Measurements from ENCODE around the gene C20orf96. TPM values are rescaled to one million over a fixed set of nuclear protein-coding genes. Genes with fewer than 3 reads are reported as not detected.
"Not testable (repeated sequence)": the region's sequence is repeated elsewhere in the genome, so short reads cannot be mapped to it uniquely, and the experiment has no call there.

C20orf96 gene
- 1.1 TPM for polyA plus RNA-seq

DNA sequence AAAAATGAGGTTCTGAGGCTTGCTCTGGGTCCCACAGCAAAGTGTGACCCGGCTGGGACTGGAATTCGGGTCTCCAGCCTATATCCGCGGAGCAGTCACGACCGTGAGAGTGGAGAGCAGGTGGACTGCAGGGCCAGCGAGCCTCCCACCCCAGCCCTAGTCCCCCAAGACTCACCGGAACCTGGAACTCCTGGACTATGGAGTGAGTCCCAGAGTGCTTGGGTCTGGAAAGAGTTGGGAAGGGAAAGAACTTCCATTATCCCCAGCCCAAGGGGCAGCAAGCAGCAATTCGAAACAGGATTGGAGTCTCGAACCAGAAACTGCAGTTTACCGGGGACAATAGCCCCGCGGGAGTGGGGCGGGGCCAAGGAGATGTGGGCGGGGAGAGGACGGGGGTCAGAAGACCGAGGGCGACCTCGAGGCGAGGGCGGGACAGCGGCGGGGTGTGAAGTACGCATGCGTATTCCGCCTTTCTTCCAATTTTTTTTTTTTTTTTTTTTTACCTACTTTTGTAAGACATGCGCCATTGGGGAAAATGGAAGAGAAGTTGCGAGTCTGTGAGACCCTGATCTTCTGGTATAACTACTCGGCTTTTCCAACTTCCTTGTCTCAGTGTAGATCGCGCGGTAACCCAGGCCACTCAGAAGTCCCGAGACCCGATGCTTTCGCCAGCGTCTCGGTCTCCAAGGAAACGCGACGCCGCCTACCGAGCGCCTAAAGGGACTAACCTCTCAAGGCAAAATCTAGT, at the start of gene C20orf96:
TSS of gene C20orf96 (minus strand) at position 667 of the 748 bp plus-strand sequence. CDS start at position 527, 140 bp downstream.
- Mint-ChIP-seq H3K9me3 (no peaks in the 10 kb centered on the region), H3K4me3 (no peak within 1 kb of the TSS), H3K36me3 (peaks cover 2% of the 10 kb centered on the region), H3K27ac (no peak within 1 kb of the TSS), H3K27me3 (no peaks in the 10 kb centered on the region), H3K4me1 (peaks cover 0 to 7% (median 3%) of the 10 kb centered on the region in 3 donors)

DNA sequence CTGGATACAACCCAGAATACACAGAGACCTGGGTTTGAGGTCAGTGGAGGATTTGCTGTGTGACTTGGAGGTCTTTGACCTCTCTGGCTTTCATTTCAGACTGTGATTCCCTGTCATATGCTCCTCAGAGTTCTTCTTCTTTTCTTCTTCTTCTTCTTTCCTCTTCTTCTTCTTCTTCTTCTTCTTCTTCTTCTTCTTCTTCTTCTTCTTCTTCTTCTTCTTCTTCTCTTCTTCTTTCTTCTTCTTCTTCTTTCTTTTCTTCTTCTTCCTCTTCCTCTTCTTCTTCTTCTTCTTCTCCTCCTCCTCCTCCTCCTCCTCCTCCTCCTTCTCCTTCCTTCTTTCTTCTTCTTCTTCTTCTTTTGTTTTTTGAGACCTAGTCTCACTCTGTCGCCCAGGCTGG, 45.5 kb upstream of the C20orf96 start:
- H3K36me3 Mint-ChIP-seq, result not testable (repeated sequence)

DNA sequence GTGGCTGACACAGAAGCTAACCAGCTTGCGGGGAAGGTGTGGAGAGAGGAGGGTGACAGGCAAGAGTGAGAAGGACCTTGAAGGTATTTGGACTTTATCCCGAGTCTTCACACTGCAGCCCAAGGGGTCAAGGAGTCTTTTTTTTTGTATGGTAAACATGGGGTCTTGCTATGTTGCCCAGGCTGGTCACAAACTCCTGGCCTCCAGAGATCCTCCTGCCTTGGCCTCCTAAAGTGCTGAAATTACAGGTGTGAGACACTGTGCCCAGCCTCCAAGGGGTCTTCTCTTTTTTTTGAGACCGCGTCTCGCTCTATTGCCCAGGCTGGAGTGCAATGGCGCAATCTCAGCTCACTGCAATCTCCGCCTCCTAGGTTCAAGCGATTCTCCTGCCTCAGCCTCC, 44.0 kb upstream of the C20orf96 start:
- H3K27ac Mint-ChIP-seq, result no peak overlapping the region
- no peaks in the 10 kb centered on the region for H3K27me3 Mint-ChIP-seq
- H3K36me3 Mint-ChIP-seq, result peaks cover 4% of the 10 kb centered on the region
- H3K4me1 Mint-ChIP-seq, result peaks cover 0 to 11% (median 11%) of the 10 kb centered on the region in 3 donors
- no peaks in the 10 kb centered on the region for H3K9me3 Mint-ChIP-seq
- no peak overlapping the region for H3K4me3 Mint-ChIP-seq

More for the DNA sequence above, 45.5 kb upstream of the C20orf96 start:
- H3K27ac Mint-ChIP-seq, result peak overlapping the region in 1 of 3 donors; percentile 47
- H3K4me1 Mint-ChIP-seq, H3K27me3 Mint-ChIP-seq, H3K9me3 Mint-ChIP-seq: not testable (repeated sequence)
- peak overlapping the region in 1 of 4 donors; percentile 75 for H3K4me3 Mint-ChIP-seq

DNA sequence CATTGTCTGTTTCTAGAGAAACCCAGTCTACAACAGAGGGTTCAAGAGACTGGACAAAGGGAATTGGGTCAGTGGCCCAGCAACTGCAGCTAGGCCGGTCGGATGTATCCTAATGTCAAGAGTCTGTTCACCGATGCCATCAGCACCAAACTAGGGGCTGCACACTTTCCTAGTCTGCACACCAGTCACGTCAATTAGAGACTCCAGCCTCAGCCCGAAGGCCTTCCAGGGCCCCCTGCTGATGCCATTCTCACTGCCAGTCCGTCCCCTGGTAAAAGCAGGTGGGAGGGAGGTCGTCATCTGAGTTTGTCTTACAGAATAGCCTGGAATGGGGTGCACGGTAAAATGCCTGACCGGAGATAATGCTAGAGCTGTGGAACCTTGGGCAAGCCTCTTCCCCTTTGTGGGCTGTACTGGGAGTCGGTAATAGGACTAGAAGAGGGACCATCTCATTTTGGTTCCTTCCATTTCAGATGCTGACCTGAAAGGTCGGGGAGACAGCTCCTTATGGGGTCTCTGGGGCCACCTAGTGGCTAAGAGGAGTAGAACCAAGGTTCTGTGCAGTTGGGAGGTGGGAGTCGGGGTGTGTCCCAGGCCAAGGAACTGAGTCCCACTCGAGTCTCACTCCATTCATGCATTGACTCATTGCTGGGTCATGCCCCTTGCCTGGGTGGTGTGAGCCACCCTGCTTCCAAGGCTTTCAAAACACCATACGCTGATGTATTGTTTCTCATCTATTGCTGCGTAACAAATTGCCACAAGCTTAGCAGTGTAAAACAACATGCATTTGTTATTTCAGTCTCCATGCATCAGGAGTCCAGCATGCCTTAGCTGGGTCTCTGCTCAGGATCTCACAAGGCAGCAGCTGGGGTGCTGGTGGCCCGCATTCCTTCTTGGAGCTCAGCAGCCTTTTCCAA, 39.9 kb upstream of the C20orf96 start:
- Mint-ChIP-seq H3K4me1 (peaks cover 0 to 25% (median 22%) of the 10 kb centered on the region in 3 donors), H3K4me3 (peak overlapping the region in 3 of 4 donors; percentile 50 to 74 (median 66)), H3K36me3 (peaks cover 3% of the 10 kb centered on the region), H3K27ac (peak overlapping the region in 2 of 3 donors; percentile 54 to 76), H3K9me3 (no peaks in the 10 kb centered on the region), H3K27me3 (no peaks in the 10 kb centered on the region)

- Mint-ChIP-seq H3K27me3 (no peaks in the 10 kb centered on the region), H3K27ac (peak overlapping the region; percentile 54 to 93 (median 76)), H3K36me3 (peaks cover 3% of the 10 kb centered on the region), H3K4me1 (peaks cover 2 to 25% (median 22%) of the 10 kb centered on the region in 3 donors), H3K9me3 (no peaks in the 10 kb centered on the region), H3K4me3 (peak overlapping the region in 2 of 4 donors; percentile 66 to 74)
Measured at GRCh38 chr20:329851-330232, 39.3 kb upstream of the C20orf96 start.

- Mint-ChIP-seq H3K9me3 (no peaks in the 10 kb centered on the region), H3K27me3 (no peaks in the 10 kb centered on the region), H3K4me3 (peak overlapping the region in 3 of 4 donors; percentile 31 to 66 (median 58)), H3K36me3 (no peaks in the 10 kb centered on the region), H3K4me1 (peaks cover 3 to 25% (median 22%) of the 10 kb centered on the region in 3 donors), H3K27ac (peak overlapping the region; percentile 54 to 93 (median 60))
Measured at GRCh38 chr20:328975-329695, 38.6 kb upstream of the C20orf96 start.

DNA sequence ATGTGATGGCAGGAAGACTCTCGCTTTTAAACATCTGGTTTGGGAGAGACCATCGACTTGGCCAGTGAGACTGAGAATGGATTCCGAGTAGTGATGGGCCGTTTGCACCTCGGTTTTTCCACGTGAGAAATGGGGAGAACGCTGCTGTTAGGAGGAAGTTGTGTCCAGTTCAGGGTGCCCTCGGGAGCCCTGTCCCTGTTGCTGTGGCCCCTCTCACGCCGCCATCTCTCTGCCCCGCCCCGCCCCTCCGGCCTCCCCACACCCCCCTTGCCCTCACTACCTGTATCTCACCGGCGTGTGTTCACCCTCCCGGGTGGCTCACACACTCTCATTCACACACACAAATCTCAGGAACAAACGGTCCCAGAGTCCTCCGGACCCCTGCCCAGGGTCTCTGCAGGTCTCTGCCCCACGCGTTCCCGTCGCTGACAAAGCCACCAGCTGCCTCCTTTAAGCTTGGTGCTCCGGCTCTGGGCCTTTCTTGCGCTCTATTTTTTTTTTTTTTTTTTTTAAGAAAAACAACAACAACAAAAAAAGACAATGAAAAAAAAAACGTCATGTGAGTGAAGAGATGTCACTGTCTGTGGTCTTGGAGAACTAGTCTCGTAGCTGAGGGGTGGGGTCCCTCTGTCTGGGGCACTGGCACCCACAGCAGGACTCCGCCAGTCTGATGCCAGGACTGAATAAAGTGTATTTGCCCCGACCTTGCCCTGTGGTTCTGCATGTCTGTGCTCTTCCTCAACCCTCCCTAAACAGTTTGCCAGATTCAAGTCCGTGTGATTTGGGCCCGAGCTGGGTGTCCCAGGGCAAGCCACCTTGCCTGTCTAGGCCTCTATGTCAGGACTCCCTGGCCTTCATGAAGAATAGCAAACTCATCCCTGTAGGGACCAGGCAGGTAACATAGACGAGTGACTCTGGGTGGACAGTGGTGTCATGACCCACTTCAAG, 37.8 kb upstream of the C20orf96 start:
- no peaks in the 10 kb centered on the region for H3K9me3 Mint-ChIP-seq
- H3K36me3 Mint-ChIP-seq, result no peaks in the 10 kb centered on the region
- peak overlapping the region; percentile 54 to 93 (median 88) for H3K27ac Mint-ChIP-seq
- peak overlapping the region; percentile 63 to 91 (median 70) for H3K4me3 Mint-ChIP-seq
- H3K27me3 Mint-ChIP-seq, result no peaks in the 10 kb centered on the region
- H3K4me1 Mint-ChIP-seq, result peaks cover 3 to 28% (median 25%) of the 10 kb centered on the region in 3 donors

GRCh38 chr20:327186-328026, 36.9 kb upstream of the C20orf96 start:
- Mint-ChIP-seq H3K27me3 (no peaks in the 10 kb centered on the region), H3K27ac (peak overlapping the region; percentile 54 to 93 (median 67)), H3K36me3 (peaks cover under 1% of the 10 kb centered on the region), H3K9me3 (no peaks in the 10 kb centered on the region), H3K4me1 (peaks cover 3 to 28% (median 25%) of the 10 kb centered on the region in 3 donors), H3K4me3 (peak overlapping the region; percentile 66 to 91 (median 82))

DNA sequence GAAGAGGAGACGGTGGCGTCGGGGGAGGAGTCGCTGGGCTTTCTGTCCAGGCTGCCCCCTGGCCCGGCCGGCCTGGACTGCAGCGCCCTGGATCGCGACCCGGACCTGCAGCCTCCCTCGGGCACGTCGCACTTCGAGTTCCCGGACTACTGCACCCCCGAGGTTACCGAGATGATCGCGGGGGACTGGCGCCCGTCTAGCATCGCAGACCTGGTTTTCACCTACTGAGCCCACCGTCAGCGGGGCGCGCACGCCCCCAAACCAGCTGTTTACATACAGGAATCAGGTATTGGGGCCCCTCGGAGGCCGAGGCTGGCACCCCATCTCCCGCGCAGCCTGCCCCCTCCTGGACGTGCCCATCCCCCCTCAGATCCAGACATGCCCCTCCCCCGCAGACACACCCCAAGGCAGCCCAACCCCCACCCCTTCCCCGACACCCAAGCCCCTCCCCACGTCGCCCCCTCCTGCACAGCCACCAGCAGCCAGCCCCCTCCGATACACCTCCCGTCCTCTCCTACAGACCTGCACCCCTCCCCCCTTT, 36.2 kb upstream of the C20orf96 start:
- H3K4me3 Mint-ChIP-seq, result peak overlapping the region; percentile 66 to 91 (median 82)
- no peaks in the 10 kb centered on the region for H3K9me3 Mint-ChIP-seq
- H3K27ac Mint-ChIP-seq, result peak overlapping the region; percentile 39 to 93 (median 54)
- peaks cover 2% of the 10 kb centered on the region for H3K36me3 Mint-ChIP-seq
- no peaks in the 10 kb centered on the region for H3K27me3 Mint-ChIP-seq
- H3K4me1 Mint-ChIP-seq, result peaks cover 3 to 28% (median 25%) of the 10 kb centered on the region in 3 donors

GRCh38 chr20:325889-326644, 35.5 kb upstream of the C20orf96 start:
- Mint-ChIP-seq H3K36me3 (peaks cover 7% of the 10 kb centered on the region), H3K9me3 (no peaks in the 10 kb centered on the region), H3K4me3 (peak overlapping the region; percentile 66 to 94 (median 88)), H3K4me1 (peaks cover 3 to 28% (median 25%) of the 10 kb centered on the region in 3 donors), H3K27ac (peak overlapping the region in 2 of 3 donors; percentile 54 to 80), H3K27me3 (no peaks in the 10 kb centered on the region)

GRCh38 chr20:325045-325888, 34.7 kb upstream of the C20orf96 start, which contains the start of gene SOX12:
Gene SOX12, plus strand, starts transcription at chr20:325552. Its CDS starts 373 bp downstream, at chr20:325925.
- H3K36me3 Mint-ChIP-seq, result peaks cover 7% of the 10 kb centered on the region
- peak within 1 kb of the TSS; percentile 92 to 99 (median 96) for H3K27ac Mint-ChIP-seq
- no peaks in the 10 kb centered on the region for H3K9me3 Mint-ChIP-seq
- no peaks in the 10 kb centered on the region for H3K27me3 Mint-ChIP-seq
- peak within 1 kb of the TSS; percentile 90 to 98 (median 95) for H3K4me3 Mint-ChIP-seq
- H3K4me1 Mint-ChIP-seq, result peaks cover 3 to 24% (median 22%) of the 10 kb centered on the region in 3 donors
